HepG2 (cell line): ENCODE data around the gene DHRS12. TPM values are rescaled to one million over a fixed set of nuclear protein-coding genes. Genes with fewer than 3 reads are reported as not detected.

Experiments
- ATAC-seq: fragments of 200-7000 bp; cut with Tn5 transposase; 3 replicates; pipeline ENCODE4 v1.9.1; 2020; ENCODE audit warnings: mild to moderate bottlenecking, moderate library complexity
- BruUV-seq: library from RNA; stranded (reverse); fragments of 400-500 nt; replicated peaks from 2 replicates; lab custom pipeline; 2021; lab: Mats Ljungman, UMichigan
- CTCF ChIA-PET: fragments of 300-600 bp; formaldehyde crosslinking; extraction: SDS; loops from one replicate; lab custom pipeline; 2021; ENCODE audit warnings: low total read pairs, inconsistent platforms, low intra/inter-chr PET ratio; lab: Yijun Ruan, JAX
- POLR2A ChIA-PET: fragments of 350-600 bp; sonication (Branson Sonifier 250); formaldehyde crosslinking; loops from one replicate; lab custom pipeline; 2020; ENCODE audit warnings: antibody characterized with exemption, inconsistent platforms; lab: Yijun Ruan, JAX
- DNase-seq: peaks from one replicate; pipeline ENCODE4 v3.0.0-alpha.2; 2015; ENCODE audit warnings: low spot score
- FAIRE-seq: peaks from 3 replicates; lab custom pipeline; 2011; peaks lifted over from hg19 to GRCh38; lab: Jason Lieb, UNC
- H2AFZ ChIP-seq: one replicate; pipeline ENCODE4 v1.6.1; 2011; ENCODE audit warnings: low read length, inconsistent platforms
- H3K27ac ChIP-seq: fragments of 300-600 bp; 3 replicates; pipeline ENCODE4 v1.8.0; 2011; ENCODE audit warnings: mixed run types, mild to moderate bottlenecking, mixed read lengths, low read length, inconsistent platforms; ENCODE audit not compliant: insufficient read depth; ENCODE audit errors: extremely low read length
- H3K27me3 ChIP-seq, 2 experiments: fragments of 200-600 bp in 1 of 2; 2 replicates in 1 of 2; 3 replicates in 1 of 2; pipeline versions ENCODE4 v1.6.0 to v1.8.0; 2011; ENCODE audit warnings: low read length in 2 of 2, mild to moderate bottlenecking in 2 of 2, moderate library complexity in 2 of 2, inconsistent platforms in 1 of 2; ENCODE audit not compliant: insufficient read depth in 2 of 2, control insufficient read depth in 1 of 2
- H3K36me3 ChIP-seq, 2 experiments: fragments of 200-600 bp in 1 of 2; replicated peaks in 1 of 2; 2 replicates in 1 of 2; 3 replicates in 1 of 2; pipeline versions ENCODE4 v1.5.1 to v1.8.0; 2011; ENCODE audit warnings: low read length in 2 of 2, inconsistent platforms in 1 of 2; ENCODE audit not compliant: insufficient read depth in 2 of 2, control insufficient read depth in 1 of 2
- H3K4me1 ChIP-seq: 2 replicates; pipeline ENCODE4 v1.5.1; 2012; ENCODE audit warnings: low read length, inconsistent platforms; ENCODE audit not compliant: insufficient read depth
- H3K4me2 ChIP-seq: 2 replicates; pipeline ENCODE4 v1.6.0; 2011; ENCODE audit warnings: low read depth, low read length, inconsistent platforms
- H3K4me3 ChIP-seq, 3 experiments: fragments of 200-600 bp in 1 of 3; sonication (generic), shearing (Covaris generic) in 1 of 3; replicated peaks in 1 of 3; 2 replicates each; pipeline ENCODE4 v1.5.1; 2011 to 2016; ENCODE audit warnings: low read length in 3 of 3, inconsistent platforms in 2 of 3, low read depth in 2 of 3, mild to moderate bottlenecking in 2 of 3, control low read depth in 1 of 3, mixed read lengths in 1 of 3; ENCODE audit not compliant: insufficient read depth in 1 of 3
- H3K79me2 ChIP-seq: one replicate; pipeline ENCODE4 v1.6.1; 2011; ENCODE audit warnings: low read length, inconsistent platforms; ENCODE audit not compliant: insufficient read depth
- H3K9ac ChIP-seq: 2 replicates; pipeline ENCODE4 v1.6.0; 2011; ENCODE audit warnings: mild to moderate bottlenecking, low read depth, low read length, inconsistent platforms; ENCODE audit not compliant: insufficient read depth
- H3K9me3 ChIP-seq: 2 replicates; pipeline ENCODE4 v1.5.1; 2012; ENCODE audit warnings: mild to moderate bottlenecking, low read length
- H4K20me1 ChIP-seq: 2 replicates; pipeline ENCODE4 v1.6.0; 2011; ENCODE audit warnings: inconsistent platforms, mild to moderate bottlenecking, low read length, moderate library complexity; ENCODE audit not compliant: insufficient read depth
- AGO2 ChIP-seq: fragments of 200-400 bp; formaldehyde crosslinking; optimal IDR thresholded peaks from 2 replicates; pipeline ENCODE3; 2017; ENCODE audit warnings: mild to moderate bottlenecking, low read depth, low read length, moderate library complexity
- AHR ChIP-seq: IDR thresholded peaks from 2 replicates; pipeline ENCODE4 v1.6.1; 2018; ENCODE audit warnings: missing genetic modification reagents, missing compliant biosample characterization
- ARID5B ChIP-seq: IDR thresholded peaks from 2 replicates; pipeline ENCODE4 v1.4.0; 2020; ENCODE audit warnings: mild to moderate bottlenecking, missing genetic modification reagents
- CBFB ChIP-seq: sonication (generic); formaldehyde crosslinking; IDR thresholded peaks from 2 replicates; pipeline ENCODE4 v1.4.0; 2020; ENCODE audit warnings: missing genetic modification reagents
- GABPA ChIP-seq, 2 experiments: IDR thresholded peaks; 2 replicates each; pipeline ENCODE4 v1.6.1; 2011 to 2016; ENCODE audit warnings: low read depth in 2 of 2, low read length in 1 of 2, missing biosample characterization in 1 of 2, missing genetic modification characterization in 1 of 2
- MIXL1 ChIP-seq: IDR thresholded peaks from 2 replicates; pipeline ENCODE4 v1.6.1; 2016
- RBM22 ChIP-seq: fragments of 200-400 bp; formaldehyde crosslinking; optimal IDR thresholded peaks from 2 replicates; pipeline ENCODE3; 2017; ENCODE audit warnings: mild to moderate bottlenecking, low read length, moderate library complexity
- SALL1 ChIP-seq: sonication (generic); formaldehyde crosslinking; IDR thresholded peaks from 2 replicates; pipeline ENCODE4 v1.8.0; 2022; ENCODE audit warnings: mild to moderate bottlenecking, missing genetic modification reagents
- SNAI1 ChIP-seq: sonication (generic); formaldehyde crosslinking; IDR thresholded peaks from 2 replicates; pipeline ENCODE4 v1.5.0; 2020; ENCODE audit warnings: mild to moderate bottlenecking, missing genetic modification reagents, borderline replicate concordance
- ZNF510 ChIP-seq: sonication (generic); formaldehyde crosslinking; IDR thresholded peaks from 2 replicates; pipeline ENCODE4 v1.4.0; 2020; ENCODE audit warnings: low read depth, mild to moderate bottlenecking, missing genetic modification reagents
- ZNF674 ChIP-seq: sonication (generic); formaldehyde crosslinking; IDR thresholded peaks from 2 replicates; pipeline ENCODE4 v1.5.0; 2020; ENCODE audit warnings: low read depth, mild to moderate bottlenecking, missing genetic modification reagents
- ZNF792 ChIP-seq: IDR thresholded peaks from 2 replicates; pipeline ENCODE4 v1.6.1; 2016
- whole genome bisulfite sequencing: methylation state at CpG from one replicate; pipeline ENCODE4 v1.1.6; 2017; ENCODE audit warnings: low lambda C conversion rate; 5-methylcytosine and 5-hydroxymethylcytosine counted together
- in situ Hi-C: cut with HindIII; loops from 2 replicates; pipeline ENCODE4 v1.10.0; 2017; ENCODE audit warnings: low pct_unique_long_range_greater_than_20kb; ENCODE audit not compliant: extremely low pct_ligation_motif_present
- intact Hi-C: fragments of 100-400 bp; cut with micrococcal nuclease; formaldehyde crosslinking; loops from one replicate; pipeline ENCODE4 v1.10.0; 2022; ENCODE audit not compliant: unreplicated experiment
- polyA plus RNA-seq, 8 experiments: library from polyadenylated mRNA; depleted of rRNA in 3 of 8; stranded (reverse) in 7 of 8; unstranded in 1 of 8; fragments of >200 nt; fragmentation: Illumina TruSeq in 4 of 8; extraction: Trizol in 4 of 8; gene quantifications; 2 replicates each; pipeline versions ENCODE4 v1.2.1 to v1.2.3, GENCODE V29; 2011 to 2016; ENCODE audit warnings: low read depth in 4 of 8, missing spikeins in 1 of 8, mixed read lengths in 1 of 8; ENCODE audit not compliant: insufficient read depth in 1 of 8
- total RNA-seq, 5 experiments: library from RNA; depleted of rRNA; stranded (reverse); fragments of >200 nt; fragmentation: Illumina TruSeq; extraction: Trizol; gene quantifications; 2 replicates each; pipeline ENCODE4 v1.2.3, GENCODE V29; 2016; ENCODE audit warnings: low read depth in 1 of 5

DHRS12 gene
- total and polyA plus RNA-seq, 2 of the 13 experiments (the other 11 are each of a cell fraction or from before 2014, with no cell fraction given) = 7.2 to 8.4 TPM

GRCh38 chr13:51768976-51769375 lies 35.0 kb downstream of the DHRS12 start:
- Histone ChIP-seq H3K4me2 (no peak overlapping the region), H3K4me1 (peaks cover 35% of the 10 kb centered on the region), H2AFZ (no peak overlapping the region), H3K36me3 (peaks cover 3 to 14% of the 10 kb centered on the region in 2 experiments; a peak in 3 of 5 replicates), H3K4me3 (no peak overlapping the region), H3K27me3 (no peaks in the 10 kb centered on the region), H3K79me2 (no peaks in the 10 kb centered on the region), H3K9me3 (no peaks in the 10 kb centered on the region), H4K20me1 (no peaks in the 10 kb centered on the region), H3K9ac (no peak overlapping the region), H3K27ac (no peak overlapping the region)
- in situ Hi-C loops (no loop called here), intact Hi-C loops (no loop called here)
- POLR2A ChIA-PET = no interaction called here
- no TSS peak for BruUV-seq
- ATAC-seq (no peak), FAIRE-seq (no peak), DNase-seq (no peak)
- CTCF ChIA-PET = no interaction called here
- whole genome bisulfite sequencing = 93% methylated on average over 12 of the region's 19 CpGs
- TF ChIP-seq GABPA (IDR thresholded peaks at IDR 0.05; ENCODE audit: low read depth, low read length) (no peak), GABPA (CRISPR knock-in tag; IDR thresholded peaks at IDR 0.05; ENCODE audit: low read depth) (no peak), ARID5B (CRISPR knock-in tag) (no peak), ZNF674 (CRISPR knock-in tag) (no peak), MIXL1 (CRISPR knock-in tag) (no peak), CBFB (CRISPR knock-in tag) (no peak), SALL1 (no peak), AHR (CRISPR knock-in tag) (no peak), ZNF792 (CRISPR knock-in tag) (no peak), ZNF510 (CRISPR knock-in tag) (no peak), SNAI1 (CRISPR knock-in tag) (no peak), AGO2 (peak; percentile 93), RBM22 (peak; percentile 49)
